Measurements from ENCODE around the gene CHMP4A. TPM values are rescaled to one million over a fixed set of nuclear protein-coding genes. Genes with fewer than 3 reads are reported as not detected.
A peak's percentile ranks its signal among the peaks of the same experiment; 100 is the strongest.

CHMP4A gene
- total and polyA plus RNA-seq, 2 of the 13 experiments (the other 11 are each of a cell fraction or from before 2014, with no cell fraction given): 83.6 to 113 TPM

- TF ChIP-seq HINFP (CRISPR knock-in tag; IDR thresholded peaks at IDR 0.05; ENCODE audit: low read depth) (peak; percentile 94), ETV5 (CRISPR knock-in tag; IDR thresholded peaks at IDR 0.05; ENCODE audit: borderline replicate concordance) (peak; percentile 95), JDP2 (CRISPR knock-in tag; IDR thresholded peaks at IDR 0.05; ENCODE audit: borderline replicate concordance) (no peak), MTF2 (CRISPR knock-in tag; IDR thresholded peaks at IDR 0.05; ENCODE audit: borderline replicate concordance) (peak; percentile 7; the same call in 1 of the 2 replicates), HNRNPL (IDR thresholded peaks at IDR 0.05; ENCODE audit: low read depth, low read length) (peak; percentile 73; the same call in 1 of the 2 replicates), ZNF275 (CRISPR knock-in tag; IDR thresholded peaks at IDR 0.05; ENCODE audit: borderline replicate concordance) (peak; percentile 100), SRSF9 (IDR thresholded peaks at IDR 0.05; ENCODE audit: borderline replicate concordance, insufficient read depth, low read depth, low read length, poor library complexity, severe bottlenecking) (no peak), ZNF878 (CRISPR knock-in tag; IDR thresholded peaks at IDR 0.05) (no peak), MAX (IDR thresholded peaks at IDR 0.05) (no peak), ZNF230 (CRISPR knock-in tag; IDR thresholded peaks at IDR 0.05) (peak; percentile 99), NFYC (CRISPR knock-in tag; IDR thresholded peaks at IDR 0.05) (peak; percentile 60), PLRG1 (conservative IDR thresholded peaks at IDR 0.05) (no peak), ZKSCAN5 (CRISPR knock-in tag; IDR thresholded peaks at IDR 0.05) (peak; percentile 78; the same call in 1 of the 2 replicates), IRF1 (CRISPR knock-in tag; IDR thresholded peaks at IDR 0.05; ENCODE audit: low read depth) (0 out of 2 replicates have a peak, but pooled peaks have one; percentile 0), ZNF12 (CRISPR knock-in tag; IDR thresholded peaks at IDR 0.05) (peak; percentile 77), ZNF556 (CRISPR knock-in tag; IDR thresholded peaks at IDR 0.05; ENCODE audit: borderline replicate concordance) (peak; percentile 95), ZBTB49 (CRISPR knock-in tag; IDR thresholded peaks at IDR 0.05; ENCODE audit: borderline replicate concordance) (peak; percentile 20), FOSL1 (CRISPR knock-in tag; IDR thresholded peaks at IDR 0.05; ENCODE audit: borderline replicate concordance) (peak; percentile 26; the same call in 1 of the 2 replicates), ZNF281 (CRISPR knock-in tag; IDR thresholded peaks at IDR 0.05; ENCODE audit: borderline replicate concordance) (peak; percentile 63)
These were observed 17.9 kb downstream of the CHMP4A start, which contains the start of gene TM9SF1 (continued) for GRCh38 chr14:24195186-24196070.

Measured in HepG2 (cell line).